IMR-90 (cell line): ENCODE data around the gene SGCE. TPM values are rescaled to one million over a fixed set of nuclear protein-coding genes. Genes with fewer than 3 reads are reported as not detected.

Experiments
- ATAC-seq: fragments of 200-7000 bp; cut with Tn5 transposase; 2 replicates; pipeline ENCODE4 v1.9.1; 2020; ENCODE audit warnings: low read depth, mild to moderate bottlenecking, moderate library complexity
- BruUV-seq: library from RNA; stranded (reverse); fragments of 400-500 nt; replicated peaks from 2 replicates; lab custom pipeline; 2021; lab: Mats Ljungman, UMichigan
- CTCF ChIA-PET: fragments of 300-600 bp; formaldehyde crosslinking; extraction: SDS; loops from one replicate; lab custom pipeline; 2021; ENCODE audit warnings: antibody characterized with exemption; lab: Yijun Ruan, JAX
- POLR2A ChIA-PET: fragments of 300-600 bp; sonication (Branson Sonifier 250); formaldehyde crosslinking; loops from one replicate; lab custom pipeline; 2022; ENCODE audit warnings: antibody characterized with exemption; ENCODE audit not compliant: unreplicated experiment; lab: Charles Lee
- DNase-seq: peaks from one replicate; pipeline ENCODE4 v3.0.0; 2013
- H2AFZ ChIP-seq: replicated peaks from 2 replicates; pipeline ENCODE3; 2013; ENCODE audit warnings: low read length, mild to moderate bottlenecking; ENCODE audit not compliant: poor library complexity
- H2AK5ac ChIP-seq: 2 replicates; pipeline ENCODE4 v1.6.1; 2013; ENCODE audit warnings: low read depth, low read length, inconsistent platforms
- H2AK9ac ChIP-seq: replicated peaks from 2 replicates; pipeline ENCODE3; 2013; ENCODE audit warnings: mild to moderate bottlenecking, low read depth, low read length, moderate library complexity; ENCODE audit not compliant: poor library complexity
- H2BK120ac ChIP-seq: 2 replicates; pipeline ENCODE4 v1.6.1; 2013; ENCODE audit warnings: low read depth, low read length, inconsistent platforms
- H2BK15ac ChIP-seq: 3 replicates; pipeline ENCODE4 v1.6.1; 2013; ENCODE audit warnings: low read depth, low read length, inconsistent platforms
- H2BK20ac ChIP-seq: 2 replicates; pipeline ENCODE4 v1.6.1; 2013; ENCODE audit warnings: low read depth, mild to moderate bottlenecking, inconsistent platforms, low read length, moderate library complexity
- H2BK5ac ChIP-seq: 2 replicates; pipeline ENCODE4 v1.6.1; 2013; ENCODE audit warnings: mild to moderate bottlenecking, low read depth, low read length, inconsistent platforms; ENCODE audit not compliant: poor library complexity, severe bottlenecking
- H3K14ac ChIP-seq: replicated peaks from 2 replicates; pipeline ENCODE4 v1.6.1; 2013; ENCODE audit warnings: low read depth, low read length, inconsistent platforms
- H3K18ac ChIP-seq: 2 replicates; pipeline ENCODE4 v1.6.1; 2013; ENCODE audit warnings: low read depth, low read length, control low read depth
- H3K23ac ChIP-seq: 2 replicates; pipeline ENCODE4 v1.6.1; 2013; ENCODE audit warnings: low read depth, low read length, inconsistent platforms
- H3K27ac ChIP-seq: 2 replicates; pipeline ENCODE4 v1.5.1; 2013; ENCODE audit warnings: mild to moderate bottlenecking, control low read depth, low read length; ENCODE audit not compliant: insufficient read depth
- H3K27me3 ChIP-seq: 2 replicates; pipeline ENCODE4 v1.6.1; 2013; ENCODE audit warnings: low read length; ENCODE audit not compliant: control insufficient read depth, insufficient read depth
- H3K36me3 ChIP-seq: 2 replicates; pipeline ENCODE4 v1.6.1; 2013; ENCODE audit warnings: low read length, mixed read lengths; ENCODE audit not compliant: control insufficient read depth, insufficient read depth
- H3K4ac ChIP-seq: 2 replicates; pipeline ENCODE4 v1.6.1; 2013; ENCODE audit warnings: low read depth, low read length, inconsistent platforms
- H3K4me1 ChIP-seq: 2 replicates; pipeline ENCODE4 v1.6.1; 2013; ENCODE audit warnings: low read length, mixed read lengths; ENCODE audit not compliant: control insufficient read depth, insufficient read depth
- H3K4me2 ChIP-seq: 2 replicates; pipeline ENCODE4 v1.6.1; 2013; ENCODE audit warnings: low read depth, mild to moderate bottlenecking, control low read depth, low read length, moderate library complexity
- H3K4me3 ChIP-seq: 2 replicates; pipeline ENCODE4 v1.5.1; 2013; ENCODE audit warnings: low read depth, mild to moderate bottlenecking, control low read depth, low read length, moderate library complexity; ENCODE audit not compliant: insufficient read depth
- H3K56ac ChIP-seq: 2 replicates; pipeline ENCODE4 v1.6.1; 2013; ENCODE audit warnings: low read length, inconsistent platforms; ENCODE audit not compliant: insufficient read depth; ENCODE audit errors: extremely low read depth
- H3K79me1 ChIP-seq, 2 experiments: 2 replicates each; pipeline ENCODE4 v1.6.1; 2013; ENCODE audit warnings: low read length in 2 of 2, inconsistent platforms in 1 of 2, low read depth in 1 of 2
- H3K9ac ChIP-seq: 2 replicates; pipeline ENCODE4 v1.6.1; 2013; ENCODE audit warnings: low read depth, low read length, control low read depth
- H3K9me1 ChIP-seq: 2 replicates; pipeline ENCODE4 v1.6.1; 2013; ENCODE audit warnings: low read length, inconsistent platforms; ENCODE audit not compliant: insufficient read depth
- H3K9me3 ChIP-seq: 2 replicates; pipeline ENCODE4 v1.6.1; 2013; ENCODE audit warnings: low read length; ENCODE audit not compliant: control insufficient read depth, insufficient read depth
- H4K20me1 ChIP-seq: 2 replicates; pipeline ENCODE4 v1.6.1; 2013; ENCODE audit warnings: low read length, inconsistent platforms; ENCODE audit not compliant: insufficient read depth
- H4K5ac ChIP-seq: 2 replicates; pipeline ENCODE4 v1.6.1; 2013; ENCODE audit warnings: mild to moderate bottlenecking, low read depth, low read length, control low read depth
- H4K8ac ChIP-seq, 2 experiments: 2 replicates each; pipeline ENCODE4 v1.6.1; 2013; ENCODE audit warnings: low read depth in 2 of 2, low read length in 2 of 2, control low read depth in 1 of 2, inconsistent platforms in 1 of 2
- H4K91ac ChIP-seq: 2 replicates; pipeline ENCODE4 v1.6.1; 2013; ENCODE audit warnings: low read depth, low read length, inconsistent platforms; ENCODE audit not compliant: insufficient read depth
- BHLHE40 ChIP-seq: fragments of 150-350 bp; IDR thresholded peaks from 2 replicates; pipeline ENCODE4 v1.6.1; 2016; ENCODE audit warnings: mild to moderate bottlenecking, low read depth, low read length
- CEBPB ChIP-seq: IDR thresholded peaks from 2 replicates; pipeline ENCODE4 v1.6.1; 2012; ENCODE audit warnings: low read depth, low read length, improper control_type of control experiment
- CHD1 ChIP-seq: IDR thresholded peaks from 2 replicates; pipeline ENCODE4 v1.6.1; 2012; ENCODE audit warnings: low read depth, low read length, improper control_type of control experiment
- CTCF ChIP-seq: conservative IDR thresholded peaks from 2 replicates; pipeline ENCODE4 v1.5.1; 2012; ENCODE audit warnings: mild to moderate bottlenecking, low read depth, low read length, improper control_type of control experiment
- FOS ChIP-seq: fragments of 150-350 bp; IDR thresholded peaks from 2 replicates; pipeline ENCODE4 v1.6.1; 2016; ENCODE audit warnings: low read depth, low read length
- MAFK ChIP-seq: IDR thresholded peaks from 2 replicates; pipeline ENCODE4 v1.6.1; 2012; ENCODE audit warnings: low read depth, low read length, improper control_type of control experiment
- MAZ ChIP-seq: IDR thresholded peaks from 2 replicates; pipeline ENCODE4 v1.6.1; 2012; ENCODE audit warnings: low read depth, mild to moderate bottlenecking, low read length, improper control_type of control experiment, moderate library complexity, borderline replicate concordance
- MXI1 ChIP-seq: IDR thresholded peaks from 2 replicates; pipeline ENCODE4 v1.6.1; 2012; ENCODE audit warnings: low read depth, mild to moderate bottlenecking, low read length, moderate library complexity, borderline replicate concordance
- NFE2L2 ChIP-seq: fragments of 150-350 bp; IDR thresholded peaks from 2 replicates; pipeline ENCODE4 v1.6.1; 2016; ENCODE audit warnings: low read depth, mild to moderate bottlenecking, low read length
- POLR2A ChIP-seq: IDR thresholded peaks from 2 replicates; pipeline ENCODE4 v1.6.1; 2012; ENCODE audit warnings: mild to moderate bottlenecking, low read depth, low read length
- RAD21 ChIP-seq: IDR thresholded peaks from 2 replicates; pipeline ENCODE4 v1.6.1; 2012; ENCODE audit warnings: low read length, improper control_type of control experiment
- RCOR1 ChIP-seq: IDR thresholded peaks from 2 replicates; pipeline ENCODE4 v1.6.1; 2012; ENCODE audit warnings: mild to moderate bottlenecking, low read length, improper control_type of control experiment; ENCODE audit not compliant: insufficient replicate concordance
- RFX5 ChIP-seq: IDR thresholded peaks from 2 replicates; pipeline ENCODE4 v1.8.0; 2012; ENCODE audit warnings: low read depth, mild to moderate bottlenecking, low read length, moderate library complexity
- SMC3 ChIP-seq: fragments of 150-350 bp; IDR thresholded peaks from 2 replicates; pipeline ENCODE4 v1.6.1; 2016; ENCODE audit warnings: low read depth, mild to moderate bottlenecking, antibody characterized with exemption, low read length, moderate library complexity
- WGBS, 2 experiments: methylation state at CpG; one replicate each; pipeline versions ENCODE4 v1.1.5 to v1.1.7; 2013; ENCODE audit warnings: missing lambda C conversion rate in 2 of 2; ENCODE audit not compliant: insufficient read length in 1 of 2; ENCODE audit errors: extremely low coverage in 2 of 2; 5-methylcytosine and 5-hydroxymethylcytosine counted together
- dilution Hi-C: fragments of 300-500 bp; cut with HindIII; formaldehyde crosslinking; loops from one replicate; pipeline ENCODE4 v1.14.3; 2018; ENCODE audit warnings: low sequenced_read_pairs; ENCODE audit not compliant: unreplicated experiment
- in situ Hi-C: fragments of 300-500 bp; cut with MboI; formaldehyde crosslinking; loops from 3 replicates; pipeline ENCODE4 v1.14.3; 2019; ENCODE audit warnings: low sequenced_read_pairs, inconsistent platforms, mixed read lengths
- intact Hi-C: fragments of 100-400 bp; cut with micrococcal nuclease; formaldehyde crosslinking; loops from 2 replicates; pipeline ENCODE4 v1.10.0; 2022
- polyA plus RNA-seq, 3 experiments: library from polyadenylated mRNA; depleted of rRNA; stranded (reverse); fragments of >200 nt; gene quantifications; 2 replicates each; pipeline ENCODE4 v1.2.3, GENCODE V29; 2012; ENCODE audit warnings: low replicate concordance in 1 of 3
- total RNA-seq: library from RNA; depleted of rRNA; stranded (reverse); fragments of >200 nt; gene quantifications from 2 replicates; pipeline ENCODE4 v1.2.3, GENCODE V29; 2012
- TF ChIP-seq, protein P1 (sequence below): fragments of 150-350 bp; IDR thresholded peaks from 2 replicates; pipeline ENCODE4 v1.6.1; 2016; ENCODE audit warnings: low read depth, mild to moderate bottlenecking, low read length, moderate library complexity, borderline replicate concordance
- TF ChIP-seq, protein P2 (sequence below): fragments of 150-350 bp; IDR thresholded peaks from 2 replicates; pipeline ENCODE4 v1.6.1; 2017; ENCODE audit warnings: mild to moderate bottlenecking, antibody characterized with exemption, low read length, low read depth

The SGCE gene
- total and polyA plus RNA-seq, 2 of the 4 experiments (the other 2 are of a cell fraction) = 39.4 to 40.5 TPM

- H2BK15ac ChIP-seq = no peak overlapping the region
- no peak overlapping the region for H3K4me2 ChIP-seq
- no peak overlapping the region for H4K91ac ChIP-seq
- H2AK9ac ChIP-seq = no peak overlapping the region
- no peaks in the 10 kb centered on the region for H3K27me3 ChIP-seq
- H3K9me1 ChIP-seq = no peaks in the 10 kb centered on the region
- H3K18ac ChIP-seq = no peak overlapping the region
- H3K9ac ChIP-seq = no peak overlapping the region
- no peak overlapping the region for H4K5ac ChIP-seq
- no peaks in the 10 kb centered on the region for H3K36me3 ChIP-seq
- no peak overlapping the region for H2BK20ac ChIP-seq
- H4K20me1 ChIP-seq = no peaks in the 10 kb centered on the region
- in situ Hi-C loops (loop anchor here (10.0 kb wide), 1 partner anchor 374 kb away; no protein-coding TSS in a partner anchor), dilution Hi-C loops (no loop called here), intact Hi-C loops (loop anchor here (5.0 to 10.0 kb wide), 2 partner anchors 144 to 372 kb away; no protein-coding TSS in a partner anchor)
- H4K8ac ChIP-seq = no peak overlapping the region
- H3K4me1 ChIP-seq = no peaks in the 10 kb centered on the region
- no peak for TF ChIP-seq POLR2A
- no peak for TF ChIP-seq MXI1
- no peak for TF ChIP-seq CEBPB
- no peak for TF ChIP-seq RCOR1
- no peak for TF ChIP-seq MAFK
- no peak for TF ChIP-seq RFX5
- no peak for TF ChIP-seq CTCF
- no peak for TF ChIP-seq NFE2L2
- no peak for TF ChIP-seq RAD21
- no peak for TF ChIP-seq FOS
- TF ChIP-seq CHD1 = no peak
- TF ChIP-seq BHLHE40 = no peak
- TF ChIP-seq, protein P1, sequence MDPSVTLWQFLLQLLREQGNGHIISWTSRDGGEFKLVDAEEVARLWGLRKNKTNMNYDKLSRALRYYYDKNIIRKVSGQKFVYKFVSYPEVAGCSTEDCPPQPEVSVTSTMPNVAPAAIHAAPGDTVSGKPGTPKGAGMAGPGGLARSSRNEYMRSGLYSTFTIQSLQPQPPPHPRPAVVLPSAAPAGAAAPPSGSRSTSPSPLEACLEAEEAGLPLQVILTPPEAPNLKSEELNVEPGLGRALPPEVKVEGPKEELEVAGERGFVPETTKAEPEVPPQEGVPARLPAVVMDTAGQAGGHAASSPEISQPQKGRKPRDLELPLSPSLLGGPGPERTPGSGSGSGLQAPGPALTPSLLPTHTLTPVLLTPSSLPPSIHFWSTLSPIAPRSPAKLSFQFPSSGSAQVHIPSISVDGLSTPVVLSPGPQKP = no peak
- TF ChIP-seq MAZ = no peak
- TF ChIP-seq SMC3 = no peak
- TF ChIP-seq, protein P2, sequence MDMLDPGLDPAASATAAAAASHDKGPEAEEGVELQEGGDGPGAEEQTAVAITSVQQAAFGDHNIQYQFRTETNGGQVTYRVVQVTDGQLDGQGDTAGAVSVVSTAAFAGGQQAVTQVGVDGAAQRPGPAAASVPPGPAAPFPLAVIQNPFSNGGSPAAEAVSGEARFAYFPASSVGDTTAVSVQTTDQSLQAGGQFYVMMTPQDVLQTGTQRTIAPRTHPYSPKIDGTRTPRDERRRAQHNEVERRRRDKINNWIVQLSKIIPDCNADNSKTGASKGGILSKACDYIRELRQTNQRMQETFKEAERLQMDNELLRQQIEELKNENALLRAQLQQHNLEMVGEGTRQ = no peak
- no peak overlapping the region for H3K27ac ChIP-seq
- H3K23ac ChIP-seq = no peak overlapping the region
- no peak overlapping the region for H2AFZ ChIP-seq
- H2BK120ac ChIP-seq = no peak overlapping the region
- DNase-seq = no peak
- WGBS, 2 experiments = no CpG with 5 or more reads among the region's 2 CpGs
- no peak overlapping the region for H3K14ac ChIP-seq
- H3K79me1 ChIP-seq = peaks cover 8 to 9% of the 10 kb centered on the region in 2 experiments; a peak in 3 of 4 replicates
- ChIA-PET POLR2A (no interaction called here), CTCF (no interaction called here)
- H2AK5ac ChIP-seq = no peak overlapping the region
- H3K56ac ChIP-seq = no peak overlapping the region
- no TSS peak for BruUV-seq
- no peak for ATAC-seq
- H3K4me3 ChIP-seq = no peak overlapping the region
- no peaks in the 10 kb centered on the region for H3K9me3 ChIP-seq
- H3K4ac ChIP-seq = no peak overlapping the region
- no peak overlapping the region for H2BK5ac ChIP-seq
Measured at GRCh38 chr7:94658826-94659225, 2.9 kb upstream of the SGCE start.
